ENCODE results near the gene A2M.

DNA sequence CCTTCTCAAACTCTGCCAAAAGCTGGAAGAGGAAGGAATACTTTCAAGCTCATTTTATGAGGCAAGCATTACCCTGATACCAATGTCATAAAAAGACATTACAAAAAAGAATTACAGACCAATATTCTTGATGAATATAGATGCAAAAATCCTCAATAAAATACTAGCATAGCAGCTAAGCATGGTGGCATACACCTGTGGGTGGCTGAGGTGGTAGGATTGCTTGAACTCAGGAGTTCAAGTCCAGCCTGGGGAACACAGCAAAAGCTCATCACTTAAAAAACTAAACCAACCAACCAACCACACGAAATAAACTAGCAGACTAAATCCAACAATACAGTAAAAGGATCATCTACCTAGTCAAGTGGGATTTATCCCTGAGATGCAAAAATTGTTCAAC is 29.6 kb downstream of the A2M start:
- TF ChIP-seq CTCF (IDR thresholded peaks at IDR 0.05) (no peak), EP300 (IDR thresholded peaks at IDR 0.05) (no peak)

Measured in ovary (tissue), 3 donors.